Muscle of leg (tissue), 11 donors: ENCODE data around the gene FAM163B. TPM values are rescaled to one million over a fixed set of nuclear protein-coding genes. Genes with fewer than 3 reads are reported as not detected.
A peak's percentile ranks its signal among the peaks of the same experiment; 100 is the strongest.

Experiments used
- DNase-seq: peaks from one replicate; pipeline ENCODE4 v3.0.0; 2013
- H3K27ac ChIP-seq: one replicate; pipeline ENCODE4 v1.5.1; 2013; ENCODE audit warnings: mild to moderate bottlenecking, low read length, control low read depth
- H3K27me3 ChIP-seq: one replicate; pipeline ENCODE4 v1.6.1; 2013; ENCODE audit warnings: low read length; ENCODE audit not compliant: control insufficient read depth, insufficient read depth
- H3K36me3 ChIP-seq: one replicate; pipeline ENCODE4 v1.6.1; 2013; ENCODE audit warnings: low read length; ENCODE audit not compliant: control insufficient read depth, insufficient read depth
- H3K4me1 ChIP-seq: one replicate; pipeline ENCODE4 v1.6.1; 2013; ENCODE audit warnings: low read length; ENCODE audit not compliant: control insufficient read depth, insufficient read depth
- H3K4me3 ChIP-seq: one replicate; pipeline ENCODE4 v1.5.1; 2013; ENCODE audit warnings: low read length, control low read depth
- H3K9me3 ChIP-seq: replicated peaks from 2 replicates; pipeline ENCODE4 v1.6.1; 2013; ENCODE audit warnings: low read depth, low read length; ENCODE audit not compliant: control insufficient read depth
- WGBS: methylation state at CpG from one replicate; pipeline ENCODE4 v1.1.5; 2013; ENCODE audit warnings: missing lambda C conversion rate; ENCODE audit not compliant: insufficient coverage; 5-methylcytosine and 5-hydroxymethylcytosine counted together
- polyA plus RNA-seq, 8 donors: library from polyadenylated mRNA; unstranded; fragments of 120-200 nt; gene quantifications; one replicate each; pipeline versions ENCODE4 v1.2.1 to v1.2.3, GENCODE V29; 2013; ENCODE audit warnings: inconsistent platforms in 1 of 8, low replicate concordance in 1 of 8; ENCODE audit not compliant: insufficient read length in 8 of 8, insufficient read depth in 1 of 8
- total RNA-seq: library from RNA; stranded (reverse); fragments of 120-200 nt; gene quantifications from one replicate; pipeline ENCODE4 v1.2.4, GENCODE V29; 2013

Gene FAM163B
- total and polyA plus RNA-seq, 9 donors = 0.13 to 0.36 (median 0.18) TPM; not detected in 6

DNA sequence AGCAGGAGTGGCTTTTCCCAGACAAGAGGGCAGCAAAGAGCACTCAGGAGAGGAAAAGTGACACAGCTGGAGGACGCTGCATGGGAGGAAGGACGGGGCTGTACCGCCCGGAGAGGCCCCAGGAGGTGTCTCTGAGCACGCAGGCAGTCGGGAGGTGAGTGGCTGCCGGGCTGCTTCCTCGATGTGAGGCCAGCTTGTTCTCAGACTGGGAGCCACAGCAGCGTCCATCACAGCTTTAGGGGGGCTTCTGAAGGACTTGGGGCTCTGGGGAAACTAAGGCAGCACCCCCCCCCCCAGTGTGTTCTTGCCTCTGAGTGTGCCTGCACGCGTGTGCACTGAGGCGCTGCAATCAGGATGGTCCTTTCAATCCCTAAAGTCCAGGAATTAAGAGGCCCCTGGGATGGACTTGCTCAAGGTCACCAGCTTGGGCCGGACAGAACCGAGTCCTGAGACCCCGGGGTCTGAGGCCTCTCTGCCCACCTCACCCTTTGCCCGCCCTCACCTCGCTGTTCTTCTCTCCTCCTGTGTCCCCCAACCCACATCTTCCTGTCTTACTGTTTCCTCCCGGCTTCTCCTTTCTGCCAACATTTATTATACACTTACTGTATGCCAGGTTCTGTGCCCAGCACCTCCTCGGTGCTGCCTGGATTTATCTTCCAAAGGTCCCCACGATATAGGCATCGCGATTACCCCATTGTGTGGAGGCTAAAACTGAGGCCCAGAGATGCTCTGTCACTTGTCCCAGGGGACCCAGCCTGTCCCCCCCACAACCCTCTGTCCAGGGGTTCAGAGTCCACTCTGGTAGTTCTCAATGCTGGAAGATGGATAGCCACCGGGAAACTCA lies 32.9 kb downstream of the FAM163B start:
- Histone ChIP-seq H3K4me1 (peaks cover 40% of the 10 kb centered on the region), H3K4me3 (no peak overlapping the region), H3K27me3 (peaks cover 34% of the 10 kb centered on the region)

DNA sequence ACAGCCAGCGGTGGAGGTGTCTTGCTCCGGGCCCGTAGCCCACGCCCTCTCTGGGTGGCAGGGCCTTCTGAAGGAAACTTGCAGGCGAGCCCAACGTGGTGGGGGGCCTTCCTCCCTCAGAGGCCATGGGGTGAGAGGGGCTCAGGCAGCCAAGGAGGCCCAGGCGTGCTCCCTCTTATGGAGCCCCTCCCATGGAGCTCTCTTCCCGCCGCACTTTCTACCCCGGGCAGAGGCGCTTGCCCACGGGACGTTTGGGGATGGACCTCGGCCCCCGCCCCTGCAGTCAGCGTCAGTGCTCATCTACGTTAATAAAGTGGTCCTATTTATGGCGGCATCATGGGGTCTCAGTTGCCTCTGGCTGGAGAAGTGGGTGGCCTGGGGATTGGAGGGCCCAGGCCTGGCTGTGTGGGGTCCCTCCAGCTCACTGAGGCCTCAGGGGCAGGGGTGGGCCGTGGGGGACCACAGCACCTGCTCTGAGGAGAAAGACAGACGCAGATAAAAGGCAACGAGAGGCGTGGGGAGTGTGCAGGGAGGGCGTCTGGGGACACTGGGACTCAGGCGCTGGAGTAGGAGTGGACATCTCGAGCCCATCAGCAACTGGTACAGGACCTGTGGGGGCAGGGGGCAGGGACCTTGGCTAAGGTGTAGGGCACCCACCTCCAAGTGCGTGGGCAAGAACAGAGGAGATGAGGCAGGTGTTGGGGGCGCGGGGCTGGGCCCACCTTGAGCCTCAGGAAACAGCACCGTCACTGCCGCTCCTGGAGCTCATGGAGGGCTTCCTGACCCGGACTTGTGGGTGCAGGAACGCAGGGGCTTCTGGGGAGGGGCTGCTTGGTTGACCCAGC lies 33.8 kb downstream of the FAM163B start:
- Histone ChIP-seq H3K36me3 (no peaks in the 10 kb centered on the region), H3K4me1 (peaks cover 48% of the 10 kb centered on the region), H3K4me3 (no peak overlapping the region), H3K27me3 (peaks cover 39% of the 10 kb centered on the region), H3K27ac (no peak overlapping the region), H3K9me3 (no peaks in the 10 kb centered on the region)
- WGBS = 78% methylated on average over 28 of the region's 32 CpGs
- DNase-seq = no peak

More for the DNA sequence above, 32.9 kb downstream of the FAM163B start:
- 71% methylated on average over 19 of the region's 23 CpGs for WGBS
- Histone ChIP-seq H3K9me3 (no peaks in the 10 kb centered on the region), H3K36me3 (no peaks in the 10 kb centered on the region), H3K27ac (no peak overlapping the region)
- no peak for DNase-seq

DNA sequence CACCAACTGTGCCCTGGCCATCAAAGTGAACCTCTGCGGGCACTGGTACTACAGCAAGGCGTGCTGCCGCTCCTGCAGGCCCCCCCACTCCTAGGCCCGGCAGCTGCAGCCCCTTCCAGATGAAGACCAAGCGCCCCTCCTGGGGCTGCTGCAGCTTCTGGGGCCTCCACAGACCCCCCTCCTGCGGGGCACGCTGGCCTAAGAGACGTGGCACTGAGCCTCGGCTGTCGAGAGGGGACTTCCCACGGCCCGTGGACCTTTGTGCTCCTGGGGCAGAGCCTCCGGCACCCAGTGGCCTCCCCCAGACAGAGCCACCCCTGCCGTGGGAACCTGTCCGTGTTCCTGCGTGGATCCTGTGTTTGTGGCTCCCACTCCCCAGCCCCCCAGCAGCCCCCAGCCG lies 34.4 kb downstream of the FAM163B start:
- no peak for DNase-seq
- Histone ChIP-seq H3K27ac (no peak overlapping the region), H3K4me3 (no peak overlapping the region), H3K27me3 (peaks cover 36% of the 10 kb centered on the region), H3K36me3 (no peaks in the 10 kb centered on the region), H3K4me1 (peaks cover 53% of the 10 kb centered on the region), H3K9me3 (no peaks in the 10 kb centered on the region)
- WGBS = 72% methylated on average over 15 of the region's 17 CpGs

DNA sequence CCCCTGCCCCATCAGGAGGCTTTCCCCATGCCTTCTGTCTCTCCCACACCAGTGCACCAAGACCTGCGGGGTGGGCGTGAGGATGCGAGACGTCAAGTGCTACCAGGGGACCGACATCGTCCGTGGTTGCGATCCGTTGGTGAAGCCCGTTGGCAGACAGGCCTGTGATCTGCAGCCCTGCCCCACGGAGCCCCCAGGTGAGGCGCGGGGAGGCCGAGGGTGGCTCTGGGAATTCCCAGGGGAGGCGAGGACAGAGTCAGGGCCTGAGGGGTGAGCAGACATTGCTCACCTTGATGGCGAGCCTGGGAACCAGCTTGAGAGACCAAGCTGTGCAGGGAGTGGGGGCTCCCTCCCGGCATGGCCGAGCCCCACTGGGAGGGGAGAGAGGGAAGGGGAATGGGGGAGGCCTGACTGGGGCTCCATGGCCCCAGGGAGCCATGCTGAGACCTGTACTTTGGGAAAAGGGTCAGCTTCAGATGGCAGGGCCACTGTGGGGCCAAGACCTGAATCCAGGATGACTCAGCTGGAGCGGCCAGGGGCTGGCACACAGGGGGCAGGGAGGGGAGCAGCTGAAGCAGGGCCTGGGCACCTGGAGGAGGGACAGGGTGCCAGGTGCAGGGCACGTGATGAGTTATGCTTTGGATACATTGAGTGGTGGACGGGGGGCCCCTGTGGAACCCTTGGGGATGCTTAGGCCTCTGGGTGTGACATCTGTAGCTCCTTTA lies 35.2 kb downstream of the FAM163B start:
- no peak overlapping the region for H3K27ac ChIP-seq
- no peaks in the 10 kb centered on the region for H3K9me3 ChIP-seq
- WGBS = 91% methylated on average over 21 of the region's 21 CpGs
- peaks cover 38% of the 10 kb centered on the region for H3K27me3 ChIP-seq
- no peaks in the 10 kb centered on the region for H3K36me3 ChIP-seq
- no peak overlapping the region for H3K4me3 ChIP-seq
- peaks cover 60% of the 10 kb centered on the region for H3K4me1 ChIP-seq
- no peak for DNase-seq

DNA sequence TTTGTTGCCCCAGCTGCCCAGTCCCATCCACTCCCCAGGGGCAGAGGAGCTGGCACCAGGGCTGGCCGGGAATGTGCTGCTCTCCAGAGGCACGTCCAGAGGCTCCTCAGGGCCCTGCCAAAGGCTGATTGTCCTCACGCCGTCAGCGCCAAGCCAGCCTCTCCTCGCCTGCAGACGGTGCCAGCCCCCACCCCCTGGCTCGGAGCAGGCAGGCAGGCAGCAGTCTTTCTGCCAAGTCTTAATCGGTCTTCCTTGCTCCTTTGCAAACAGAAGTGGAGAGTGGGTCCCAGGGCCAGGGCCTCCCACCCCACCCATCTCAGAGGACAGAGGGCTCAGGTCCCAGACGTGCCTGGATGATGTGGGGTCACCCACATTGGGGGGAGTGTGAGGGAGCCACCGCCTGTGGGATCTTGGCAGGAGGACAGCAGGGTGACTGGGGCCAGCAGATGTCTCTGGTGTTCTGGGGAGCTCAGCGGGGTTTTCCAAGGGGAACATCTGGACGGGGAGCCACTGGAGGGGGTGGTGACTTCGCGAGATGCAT lies 36.3 kb downstream of the FAM163B start:
- 39% methylated on average over 12 of the region's 15 CpGs for WGBS

DNA sequence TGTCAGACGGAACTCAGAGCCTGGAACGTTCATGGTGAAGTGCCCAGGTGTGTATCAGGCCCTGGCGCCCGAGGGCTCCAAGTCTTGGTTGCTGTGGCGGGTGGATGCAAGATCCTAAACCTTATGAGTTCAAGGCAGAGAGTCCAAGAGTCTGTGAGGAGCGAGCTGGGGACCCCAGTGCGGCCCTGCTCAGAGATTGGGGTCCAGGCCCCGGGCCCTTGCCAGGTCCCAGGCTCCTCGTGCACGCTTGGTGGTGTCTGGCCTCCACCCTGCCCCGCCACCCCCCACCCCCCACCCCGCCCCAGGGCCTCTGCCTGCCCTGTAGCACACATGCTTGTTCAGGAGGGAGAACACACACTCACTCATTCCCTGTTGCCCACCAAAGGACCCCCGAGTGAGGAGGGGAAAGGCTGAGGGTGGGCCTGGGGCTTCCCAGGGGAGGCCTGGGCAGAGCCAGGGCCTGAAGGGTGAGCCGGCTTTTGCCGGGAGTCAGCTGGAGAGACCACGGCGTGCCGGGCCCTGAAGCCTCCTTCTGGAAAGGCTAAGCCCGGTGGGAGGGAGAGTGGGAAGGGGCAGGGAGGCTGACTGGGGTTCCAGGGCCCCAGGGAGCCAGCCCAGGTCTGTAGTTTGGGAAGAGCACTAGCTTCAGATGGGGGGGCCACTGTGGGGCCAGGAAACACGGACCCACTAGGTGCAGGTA lies 37.1 kb downstream of the FAM163B start:
- Histone ChIP-seq H3K36me3 (no peaks in the 10 kb centered on the region), H3K4me1 (peaks cover 60% of the 10 kb centered on the region), H3K27me3 (peaks cover 26% of the 10 kb centered on the region), H3K9me3 (no peaks in the 10 kb centered on the region), H3K27ac (no peak overlapping the region), H3K4me3 (no peak overlapping the region)
- DNase-seq = no peak
- 72% methylated on average over 11 of the region's 20 CpGs for WGBS

More for the DNA sequence above, 36.3 kb downstream of the FAM163B start:
- Histone ChIP-seq H3K4me3 (no peak overlapping the region), H3K27me3 (peaks cover 30% of the 10 kb centered on the region), H3K27ac (no peak overlapping the region), H3K4me1 (peaks cover 60% of the 10 kb centered on the region), H3K36me3 (no peaks in the 10 kb centered on the region), H3K9me3 (no peaks in the 10 kb centered on the region)
- peak; percentile 75 for DNase-seq

DNA sequence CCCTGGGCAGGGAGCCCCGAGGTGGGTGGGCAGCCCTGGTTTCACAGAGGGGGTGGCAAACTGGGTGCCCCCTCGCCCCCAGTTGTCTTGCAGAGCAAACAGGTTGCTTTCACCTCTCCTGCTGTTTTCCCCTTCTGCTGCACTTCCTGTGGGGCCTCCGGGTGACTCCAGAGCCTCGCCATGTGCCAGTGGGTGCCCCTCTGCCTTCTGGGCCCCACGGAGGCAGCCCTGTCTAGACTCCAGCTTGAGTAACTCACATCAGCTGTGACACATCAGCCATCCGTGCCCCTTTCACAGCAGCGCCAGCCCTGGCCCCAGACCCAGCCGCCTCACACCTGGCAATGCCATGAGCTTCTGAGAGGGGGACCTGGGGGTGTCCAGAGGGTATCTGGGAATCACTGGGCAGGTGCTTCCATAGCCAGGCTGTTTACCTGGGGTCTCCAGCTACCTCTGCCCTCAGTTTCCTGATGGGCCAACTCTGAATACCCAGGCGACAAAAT lies 37.7 kb downstream of the FAM163B start:
- 73% methylated on average over 7 of the region's 9 CpGs for WGBS
- DNase-seq = no peak
- no peak overlapping the region for H3K4me3 ChIP-seq
- H3K9me3 ChIP-seq = no peaks in the 10 kb centered on the region
- peaks cover 26% of the 10 kb centered on the region for H3K27me3 ChIP-seq
- H3K4me1 ChIP-seq = peaks cover 57% of the 10 kb centered on the region
- no peak overlapping the region for H3K27ac ChIP-seq
- no peaks in the 10 kb centered on the region for H3K36me3 ChIP-seq

DNA sequence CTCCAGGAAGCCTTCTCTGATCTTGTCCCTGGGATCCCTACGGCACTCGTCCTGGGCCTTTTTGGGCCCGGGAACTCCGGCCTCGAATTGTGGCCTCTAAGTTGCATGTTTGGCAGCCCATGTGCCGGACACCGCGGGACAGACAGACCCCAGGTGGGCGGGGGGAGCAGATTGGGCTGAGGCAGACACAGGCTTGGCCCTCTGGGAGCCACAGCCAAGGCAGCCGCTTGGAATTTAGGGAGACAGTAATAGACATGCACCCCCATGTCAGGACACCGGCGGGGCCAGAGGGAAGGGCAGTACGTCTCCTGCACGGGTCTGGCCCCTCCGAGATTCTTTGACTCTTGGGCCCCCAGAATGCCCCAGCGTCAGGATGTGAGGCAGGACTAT lies 38.5 kb downstream of the FAM163B start:
- 49% methylated on average over 13 of the region's 16 CpGs for WGBS
- no peaks in the 10 kb centered on the region for H3K9me3 ChIP-seq
- no peak for DNase-seq
- peaks cover 21% of the 10 kb centered on the region for H3K27me3 ChIP-seq
- no peak overlapping the region for H3K4me3 ChIP-seq
- no peak overlapping the region for H3K27ac ChIP-seq
- H3K36me3 ChIP-seq = no peaks in the 10 kb centered on the region
- peaks cover 59% of the 10 kb centered on the region for H3K4me1 ChIP-seq

DNA sequence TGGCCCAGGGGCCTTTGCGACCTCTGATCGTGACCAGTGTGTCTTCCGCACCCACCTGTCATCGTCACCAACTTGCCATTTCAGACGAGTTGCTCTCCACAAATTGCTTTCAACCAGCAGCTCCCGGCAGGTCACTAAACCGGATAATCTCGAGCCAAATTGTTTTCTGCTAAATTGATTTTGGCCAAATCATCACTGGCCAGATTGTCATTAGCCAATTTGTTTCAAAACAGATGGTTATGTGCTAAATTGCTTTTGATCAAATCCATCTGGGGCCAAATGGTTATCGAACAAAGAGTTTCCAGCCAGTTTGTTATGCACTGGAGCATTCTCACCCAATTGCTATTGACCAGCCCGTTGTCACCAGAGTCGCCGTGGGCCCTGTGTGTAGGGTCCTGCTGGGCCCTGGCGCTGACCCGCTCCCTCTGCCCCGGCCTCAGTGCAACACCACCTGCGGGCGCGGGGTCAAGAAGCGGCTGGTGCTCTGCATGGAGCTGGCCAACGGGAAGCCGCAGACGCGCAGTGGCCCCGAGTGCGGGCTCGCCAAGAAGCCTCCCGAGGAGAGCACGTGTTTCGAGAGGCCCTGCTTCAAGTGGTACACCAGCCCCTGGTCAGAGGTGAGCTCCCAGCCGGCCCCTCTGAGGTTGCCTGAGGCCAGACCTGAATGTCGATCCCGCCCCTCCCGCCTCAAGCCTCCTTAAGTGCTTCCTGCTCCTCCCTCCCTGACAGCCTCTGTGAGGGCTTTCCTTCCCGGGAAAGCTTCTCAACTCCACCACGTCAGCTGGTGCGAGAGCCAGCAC lies 39.1 kb downstream of the FAM163B start:
- Histone ChIP-seq H3K9me3 (no peaks in the 10 kb centered on the region), H3K4me3 (no peak overlapping the region), H3K27ac (no peak overlapping the region), H3K4me1 (peaks cover 65% of the 10 kb centered on the region), H3K36me3 (no peaks in the 10 kb centered on the region), H3K27me3 (peaks cover 18% of the 10 kb centered on the region)
- WGBS = 42% methylated on average over 36 of the region's 36 CpGs
- no peak for DNase-seq
